H4 (cell line): ENCODE data around the gene WDR82. TPM values are rescaled to one million over a fixed set of nuclear protein-coding genes. Genes with fewer than 3 reads are reported as not detected.

Source experiments
- total RNA-seq: library from RNA; depleted of rRNA; stranded (reverse); fragments of >200 nt; shearing (Covaris generic); gene quantifications from 2 replicates; pipeline ENCODE4 v1.2.3, GENCODE V29; 2014; rRNA removed

WDR82 gene
- total RNA-seq, 1 experiment from 2014 or later: 33.7 TPM

Other genes starting within 250 kb of the WDR82 start
- 4.3 and 6.2 TPM in 2 replicates for gene DUSP7, start 222.1 kb downstream of the WDR82 start, total RNA-seq
- 5.9 and 8.1 TPM in 2 replicates for gene POC1A, start 124.2 kb downstream of the WDR82 start, total RNA-seq
- gene ALAS1, start 80.5 kb downstream of the WDR82 start, total RNA-seq: 28.5 and 37.4 TPM in 2 replicates
- not detected in 2 replicates for gene TLR9, start 53.0 kb downstream of the WDR82 start, total RNA-seq
- gene TWF2, start 39.5 kb downstream of the WDR82 start, total RNA-seq: 67.0 and 78.4 TPM in 2 replicates
- gene PPM1M, start 32.9 kb downstream of the WDR82 start, total RNA-seq: 4.4 and 5.6 TPM in 2 replicates
- 2.4 and 8.3 TPM in 2 replicates for gene GLYCTK, start 9.2 kb upstream of the WDR82 start, total RNA-seq
- 0.60 TPM in 2 replicates for gene DNAH1, start 37.7 kb upstream of the WDR82 start, total RNA-seq
- gene BAP1, start 131.4 kb upstream of the WDR82 start, total RNA-seq: 31.3 and 39.9 TPM in 2 replicates
- 3.3 and 3.4 TPM in 2 replicates for gene PHF7, start 132.0 kb upstream of the WDR82 start, total RNA-seq
- gene SEMA3G, start 166.5 kb upstream of the WDR82 start, total RNA-seq: 0.29 TPM in 1 of 2 replicates, not detected in the other
- gene TNNC1, start 175.4 kb upstream of the WDR82 start, total RNA-seq: 1.3 TPM in 1 of 2 replicates, not detected in the other
- 7.5 and 13.7 TPM in 2 replicates for gene NISCH, start 177.0 kb upstream of the WDR82 start, total RNA-seq
- not detected in 2 replicates for gene STAB1, start 216.7 kb upstream of the WDR82 start, total RNA-seq